ENCODE data around the gene TMEM72.

TMEM72 gene

GRCh38 chr10:44907556-44907955 is 3.6 kb upstream of the TMEM72 start:
- DNase-seq, result no peak
- TF ChIP-seq EZH2 (IDR thresholded peaks at IDR 0.05; ENCODE audit: borderline replicate concordance, low read depth, low read length, severe bottlenecking), result no peak
- no peak for TF ChIP-seq CTCF (IDR thresholded peaks at IDR 0.05; ENCODE audit: borderline replicate concordance, extremely low read depth, low read length, poor library complexity, severe bottlenecking)
- no peak overlapping the region for H3K4me3 ChIP-seq (ENCODE audit: low read depth in 1 of 2, low read length in 2 of 2)
- peaks cover 8% of the 10 kb centered on the region for H3K4me1 ChIP-seq (ENCODE audit: insufficient read depth, low read length)
- H2AFZ ChIP-seq (ENCODE audit: low read depth, low read length), result no peak overlapping the region
- H3K9ac ChIP-seq (ENCODE audit: low read depth, low read length), result no peak overlapping the region
- no peaks in the 10 kb centered on the region for H3K36me3 ChIP-seq (ENCODE audit: insufficient read depth, low read length)
- no peaks in the 10 kb centered on the region for H3K27me3 ChIP-seq (ENCODE audit: insufficient read depth, low read length, poor library complexity)
- H3K27ac ChIP-seq (ENCODE audit: low read length), result no peak overlapping the region
- no peaks in the 10 kb centered on the region for H4K20me1 ChIP-seq (ENCODE audit: insufficient read depth, low read length)
- no peak overlapping the region for H3K4me2 ChIP-seq (ENCODE audit: insufficient read depth, low read length)
- H3K79me2 ChIP-seq (ENCODE audit: insufficient read depth, low read length), result no peaks in the 10 kb centered on the region
- no peak for ATAC-seq (ENCODE audit: insufficient read depth, low read depth)
- no peaks in the 10 kb centered on the region for H3K9me3 ChIP-seq (ENCODE audit: insufficient read depth, low read length, severe bottlenecking)

- H2AFZ ChIP-seq (ENCODE audit: low read depth, low read length), result no peak overlapping the region
- no peaks in the 10 kb centered on the region for H4K20me1 ChIP-seq (ENCODE audit: insufficient read depth, low read length)
- no peak for TF ChIP-seq EZH2 (IDR thresholded peaks at IDR 0.05; ENCODE audit: borderline replicate concordance, low read depth, low read length, severe bottlenecking)
- TF ChIP-seq CTCF (IDR thresholded peaks at IDR 0.05; ENCODE audit: borderline replicate concordance, extremely low read depth, low read length, poor library complexity, severe bottlenecking), result no peak
- H3K27me3 ChIP-seq (ENCODE audit: insufficient read depth, low read length, poor library complexity), result no peaks in the 10 kb centered on the region
- H3K4me2 ChIP-seq (ENCODE audit: insufficient read depth, low read length), result no peak overlapping the region
- H3K36me3 ChIP-seq (ENCODE audit: insufficient read depth, low read length), result no peaks in the 10 kb centered on the region
- H3K4me1 ChIP-seq (ENCODE audit: insufficient read depth, low read length), result peaks cover 15% of the 10 kb centered on the region
- no peaks in the 10 kb centered on the region for H3K9me3 ChIP-seq (ENCODE audit: insufficient read depth, low read length, severe bottlenecking)
- no peak overlapping the region for H3K9ac ChIP-seq (ENCODE audit: low read depth, low read length)
- no peak for DNase-seq
- H3K4me3 ChIP-seq (ENCODE audit: low read depth in 1 of 2, low read length in 2 of 2), result no peak overlapping the region
- no peak for ATAC-seq (ENCODE audit: insufficient read depth, low read depth)
- H3K79me2 ChIP-seq (ENCODE audit: insufficient read depth, low read length), result no peaks in the 10 kb centered on the region
- H3K27ac ChIP-seq (ENCODE audit: low read length), result no peak overlapping the region
Measured at GRCh38 chr10:44908066-44908749, 2.9 kb upstream of the TMEM72 start.

GRCh38 chr10:44908936-44909630 is 2.1 kb upstream of the TMEM72 start:
- Histone ChIP-seq H3K9ac (ENCODE audit: low read depth, low read length) (no peak overlapping the region), H4K20me1 (ENCODE audit: insufficient read depth, low read length) (no peaks in the 10 kb centered on the region), H3K4me2 (ENCODE audit: insufficient read depth, low read length) (no peak overlapping the region), H3K4me3 (ENCODE audit: low read depth in 1 of 2, low read length in 2 of 2) (no peak overlapping the region), H2AFZ (ENCODE audit: low read depth, low read length) (no peak overlapping the region), H3K27ac (ENCODE audit: low read length) (no peak overlapping the region), H3K9me3 (ENCODE audit: insufficient read depth, low read length, severe bottlenecking) (no peaks in the 10 kb centered on the region), H3K79me2 (ENCODE audit: insufficient read depth, low read length) (no peaks in the 10 kb centered on the region), H3K27me3 (ENCODE audit: insufficient read depth, low read length, poor library complexity) (no peaks in the 10 kb centered on the region), H3K4me1 (ENCODE audit: insufficient read depth, low read length) (peaks cover 24% of the 10 kb centered on the region), H3K36me3 (ENCODE audit: insufficient read depth, low read length) (no peaks in the 10 kb centered on the region)
- DNase-seq (no peak), ATAC-seq (ENCODE audit: insufficient read depth, low read depth) (no peak)
- no peak for TF ChIP-seq CTCF (IDR thresholded peaks at IDR 0.05; ENCODE audit: borderline replicate concordance, extremely low read depth, low read length, poor library complexity, severe bottlenecking)
- TF ChIP-seq EZH2 (IDR thresholded peaks at IDR 0.05; ENCODE audit: borderline replicate concordance, low read depth, low read length, severe bottlenecking), result no peak

Data from DND-41 (cell line).